Chondrocyte (in vitro differentiated cells): ENCODE data around the gene MRPL47. TPM values are rescaled to one million over a fixed set of nuclear protein-coding genes. Genes with fewer than 3 reads are reported as not detected.

Experiments used
- DNase-seq: peaks from one replicate; pipeline ENCODE4 v3.0.0; 2021; ENCODE audit warnings: mixed read lengths, low spot score
- H3K27ac Mint-ChIP-seq: one replicate; pipeline ENCODE4 v1.8.0; 2021; ENCODE audit warnings: mild to moderate bottlenecking, moderate library complexity, mixed read lengths; ENCODE audit not compliant: unreplicated experiment
- H3K27me3 Mint-ChIP-seq: 2 replicates; pipeline ENCODE4 v1.8.0; 2021; ENCODE audit warnings: low read depth, mixed read lengths
- H3K36me3 Mint-ChIP-seq: 2 replicates; pipeline ENCODE4 v1.8.0; 2021; ENCODE audit warnings: low read depth, mixed read lengths
- H3K4me1 Mint-ChIP-seq: 2 replicates; pipeline ENCODE4 v1.8.0; 2021; ENCODE audit warnings: low read depth, mild to moderate bottlenecking, mixed read lengths
- H3K4me3 Mint-ChIP-seq: one replicate; pipeline ENCODE4 v1.8.0; 2021; ENCODE audit warnings: mild to moderate bottlenecking, moderate library complexity, mixed read lengths; ENCODE audit not compliant: unreplicated experiment
- H3K9me3 Mint-ChIP-seq: 2 replicates; pipeline ENCODE4 v1.8.0; 2021; ENCODE audit warnings: low read depth, mixed read lengths
- CTCF ChIP-seq: fragments of 200-600 bp; sonication (generic); IDR thresholded peaks from 2 replicates; pipeline ENCODE4 v1.5.0; 2021; ENCODE audit warnings: antibody characterized with exemption, mild to moderate bottlenecking, moderate library complexity
- total RNA-seq: library from RNA; stranded (reverse); gene quantifications from 3 replicates; pipeline ENCODE4 v1.2.1, GENCODE V29; 2021

Gene MRPL47
- total RNA-seq, 1 donor from 2014 or later: 34.0 TPM

GRCh38 chr3:179590669-179591068 is 13.8 kb downstream of the MRPL47 start:
- TF ChIP-seq CTCF: no peak
- H3K36me3 Mint-ChIP-seq: peaks cover 24% of the 10 kb centered on the region
- H3K27ac Mint-ChIP-seq: peak overlapping the region; percentile 61
- H3K4me3 Mint-ChIP-seq: no peak overlapping the region
- no peak for DNase-seq
- H3K27me3 Mint-ChIP-seq: no peaks in the 10 kb centered on the region
- no peaks in the 10 kb centered on the region for H3K9me3 Mint-ChIP-seq
- peaks cover 27% of the 10 kb centered on the region for H3K4me1 Mint-ChIP-seq

GRCh38 chr3:179589143-179589542 is 15.3 kb downstream of the MRPL47 start:
- H3K27me3 Mint-ChIP-seq: no peaks in the 10 kb centered on the region
- H3K4me3 Mint-ChIP-seq: no peak overlapping the region
- peak overlapping the region; percentile 69 for H3K27ac Mint-ChIP-seq
- no peak for TF ChIP-seq CTCF
- H3K9me3 Mint-ChIP-seq: no peaks in the 10 kb centered on the region
- H3K36me3 Mint-ChIP-seq: peaks cover 24% of the 10 kb centered on the region
- peaks cover 27% of the 10 kb centered on the region for H3K4me1 Mint-ChIP-seq
- DNase-seq: no peak

- TF ChIP-seq CTCF: no peak
- no peak overlapping the region for H3K4me3 Mint-ChIP-seq
- DNase-seq: no peak
- no peaks in the 10 kb centered on the region for H3K4me1 Mint-ChIP-seq
- no peak overlapping the region for H3K27ac Mint-ChIP-seq
- peaks cover 18% of the 10 kb centered on the region for H3K36me3 Mint-ChIP-seq
- H3K9me3 Mint-ChIP-seq: no peaks in the 10 kb centered on the region
- no peaks in the 10 kb centered on the region for H3K27me3 Mint-ChIP-seq
These were observed 23.4 kb downstream of the MRPL47 start for GRCh38 chr3:179580992-179581391.

GRCh38 chr3:179565496-179565895 is 38.9 kb downstream of the MRPL47 start:
- H3K36me3 Mint-ChIP-seq: peaks cover 3% of the 10 kb centered on the region
- TF ChIP-seq CTCF: no peak
- no peak overlapping the region for H3K27ac Mint-ChIP-seq
- no peak for DNase-seq
- no peak overlapping the region for H3K4me3 Mint-ChIP-seq
- H3K9me3 Mint-ChIP-seq: no peaks in the 10 kb centered on the region
- H3K27me3 Mint-ChIP-seq: no peaks in the 10 kb centered on the region
- H3K4me1 Mint-ChIP-seq: peaks cover 21% of the 10 kb centered on the region

GRCh38 chr3:179563271-179563783 is 41.1 kb downstream of the MRPL47 start:
- peak; percentile 87 for DNase-seq
- Mint-ChIP-seq H3K36me3 (no peaks in the 10 kb centered on the region), H3K27ac (peak overlapping the region; percentile 83), H3K27me3 (no peaks in the 10 kb centered on the region), H3K9me3 (no peaks in the 10 kb centered on the region), H3K4me1 (peaks cover 23% of the 10 kb centered on the region), H3K4me3 (peak overlapping the region; percentile 99)
- TF ChIP-seq CTCF: peak; percentile 74
